HUDEP-2 (cell line): ENCODE results near the gene FKTN.

Experiments used
- DNase-seq, 76 experiments: peaks; one replicate each; lab custom pipeline; 2025; ENCODE audit not compliant: unreplicated experiment in 76 of 76; lab: John Stamatoyannopoulos, UW

The FKTN gene

GRCh38 chr9:105625088-105625487 is 67.2 kb downstream of the FKTN start:
- no peak for DNase-seq

DNA sequence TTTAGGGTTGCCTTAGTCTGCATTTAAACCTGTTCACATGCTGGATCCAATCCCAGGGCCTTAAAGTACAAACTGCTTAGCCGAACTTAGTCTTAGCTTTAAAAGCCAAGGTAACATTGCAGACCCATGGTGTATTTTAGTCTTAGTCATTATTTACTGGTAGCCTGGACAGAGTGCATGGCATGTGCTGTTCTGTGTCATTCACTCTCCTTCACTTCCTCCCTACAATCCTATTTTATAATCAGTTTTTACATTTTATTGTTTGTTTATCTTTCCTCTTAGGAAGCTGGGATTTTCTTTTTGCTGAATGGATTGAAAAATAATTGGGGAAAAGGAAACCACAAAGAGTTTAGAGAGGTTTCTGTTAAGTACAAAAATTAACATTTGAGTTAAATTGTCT is 74.9 kb downstream of the FKTN start:
- no peak for DNase-seq

DNA sequence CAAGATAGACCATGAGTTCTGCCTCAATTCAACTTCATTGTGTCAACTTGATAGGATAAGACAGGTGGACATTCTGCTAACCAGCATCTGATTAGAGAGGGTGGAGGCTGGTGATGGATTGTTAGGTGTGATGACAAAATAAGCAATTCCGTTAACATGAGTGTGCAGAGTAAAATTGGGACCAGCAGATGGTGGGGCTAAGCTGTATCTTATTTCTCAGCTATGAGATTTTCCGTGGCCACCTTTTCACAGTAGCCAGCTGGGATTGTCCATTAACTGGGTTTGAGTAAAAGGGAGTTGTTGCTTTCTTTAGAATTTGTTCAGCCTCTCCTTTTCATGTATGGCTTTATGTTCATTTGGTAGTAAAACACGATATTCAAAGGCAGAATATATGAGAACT is 75.5 kb downstream of the FKTN start:
- DNase-seq, result no peak

DNA sequence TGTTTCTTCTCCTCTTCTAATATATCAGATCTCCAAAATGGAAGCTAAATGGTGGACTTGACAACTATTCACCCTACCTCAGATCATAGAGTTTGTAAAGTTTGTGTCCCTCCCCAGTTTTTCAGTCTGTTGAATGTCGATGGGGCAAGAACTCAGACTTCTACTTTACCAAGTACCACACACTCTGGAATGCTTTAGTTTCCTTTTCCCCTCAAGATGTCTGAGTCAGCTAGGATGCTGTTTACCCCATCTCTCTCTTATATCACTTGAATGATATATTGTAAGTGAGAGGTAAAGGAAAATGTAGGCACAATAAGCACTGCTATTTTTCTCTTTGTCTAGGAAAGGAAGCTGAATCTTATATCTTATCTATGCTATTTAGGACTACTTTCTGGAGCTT is 78.4 kb downstream of the FKTN start:
- no peak for DNase-seq

- no peak for DNase-seq
Measured at GRCh38 chr9:105637787-105638395, 80.0 kb downstream of the FKTN start.

DNA sequence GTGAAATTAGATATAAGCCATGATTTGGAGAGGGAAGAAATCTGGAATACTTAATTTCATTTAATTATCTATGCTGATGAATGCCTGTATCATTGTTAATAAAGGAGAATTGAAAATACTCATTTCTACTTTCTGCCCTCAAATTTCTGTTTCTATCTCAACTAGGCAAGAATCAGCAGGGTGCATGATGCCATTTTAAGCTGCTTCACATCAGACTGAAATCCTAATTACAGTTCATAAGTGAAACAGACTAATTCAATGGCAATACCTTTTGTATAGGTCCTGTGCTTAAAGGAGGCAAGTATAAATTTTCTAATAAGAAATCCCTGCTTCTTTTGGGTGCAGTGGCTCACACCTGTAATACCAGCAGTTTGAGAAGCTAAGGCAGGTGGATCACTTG is 82.0 kb downstream of the FKTN start:
- no peak for DNase-seq

DNA sequence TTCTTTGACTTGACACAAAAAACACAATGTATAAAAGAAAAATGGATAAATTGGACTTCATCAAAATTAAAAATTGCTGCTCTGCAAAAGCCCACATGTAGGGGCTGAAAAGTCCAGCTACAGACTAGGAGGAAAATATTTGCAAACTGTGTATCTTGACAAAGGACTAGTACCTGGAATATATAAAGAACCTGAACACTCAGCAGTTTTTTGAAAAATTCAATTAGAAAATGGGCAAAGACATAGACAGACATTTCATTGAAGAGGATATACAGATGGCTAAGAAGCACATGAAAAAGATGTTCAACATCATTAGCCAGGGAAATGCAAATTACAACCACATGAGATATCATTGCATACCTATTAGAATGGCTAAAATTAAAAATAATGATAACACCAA is 85.9 kb downstream of the FKTN start:
- no peak for DNase-seq

DNA sequence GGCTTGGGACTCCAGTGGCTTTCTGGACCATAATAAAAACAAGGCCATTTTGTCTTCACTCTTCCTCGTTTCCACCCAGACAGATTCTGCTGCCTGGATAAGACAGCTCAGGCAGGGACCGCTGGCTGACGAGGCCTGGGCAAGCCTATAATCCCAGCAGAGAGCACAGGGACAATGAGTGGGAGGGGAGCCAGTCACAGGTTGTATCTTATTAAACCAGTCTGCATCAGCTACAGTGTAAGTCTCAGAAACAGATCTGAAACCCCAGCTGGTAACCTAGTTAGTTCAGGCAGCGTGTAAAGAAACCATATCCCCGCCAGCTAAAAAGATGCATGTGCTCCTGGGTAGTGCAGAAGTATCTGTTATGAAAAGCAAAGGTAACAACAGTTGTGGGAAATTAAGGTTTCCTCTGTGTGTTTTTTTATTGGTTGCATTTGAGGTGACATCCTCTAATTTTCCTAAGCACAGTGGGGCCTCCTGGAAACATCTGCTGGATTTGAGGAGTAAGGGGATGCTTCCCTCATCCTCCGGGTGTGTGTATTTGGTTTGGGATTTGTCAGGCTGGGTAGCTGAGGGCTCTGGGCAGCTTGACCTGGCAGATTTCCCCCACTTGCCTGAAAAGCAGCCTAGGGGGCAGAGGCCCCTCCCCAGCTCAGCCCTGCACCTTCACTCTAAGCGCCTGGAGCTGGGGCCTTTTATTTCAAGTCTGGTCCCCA is 89.1 kb downstream of the FKTN start:
- DNase-seq, result no peak

GRCh38 chr9:105647595-105648349 is 89.8 kb downstream of the FKTN start:
- peak in 12 of 76 experiments; percentile 3 to 34 (median 16) for DNase-seq

DNA sequence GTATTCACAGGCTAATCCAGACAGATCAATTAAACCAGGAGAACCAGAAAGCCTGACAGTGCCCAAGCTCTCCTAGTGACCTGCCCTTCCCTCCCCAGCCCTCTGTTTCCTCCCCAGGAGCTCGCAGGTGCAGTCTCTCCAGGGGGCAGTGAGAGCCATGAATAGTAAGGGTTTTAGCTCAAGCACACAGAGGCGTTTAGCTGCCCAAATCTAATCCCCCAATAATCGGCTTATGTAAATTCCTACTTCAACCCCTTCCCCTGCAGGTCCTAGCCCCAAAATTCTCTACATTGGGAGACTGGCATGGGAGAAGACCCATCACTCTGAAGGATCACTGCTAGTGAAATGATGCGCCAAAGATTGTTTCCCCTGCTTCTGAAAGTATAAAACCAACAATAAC is 93.9 kb downstream of the FKTN start:
- no peak for DNase-seq

- DNase-seq, result peak in 1 of 76 experiments; percentile 8
Measured at GRCh38 chr9:105656131-105656921, 98.4 kb downstream of the FKTN start.

GRCh38 chr9:105658351-105658750 is 100.4 kb downstream of the FKTN start:
- no peak for DNase-seq

GRCh38 chr9:105661011-105661410 is 103.1 kb downstream of the FKTN start:
- no peak for DNase-seq

GRCh38 chr9:105662184-105663104 is 104.5 kb downstream of the FKTN start, which contains the start of gene TAL2:
Gene TAL2 (plus strand): TSS chr9:105662457. CDS start chr9:105662497, 40 bp downstream.
- DNase-seq, result no peak

DNA sequence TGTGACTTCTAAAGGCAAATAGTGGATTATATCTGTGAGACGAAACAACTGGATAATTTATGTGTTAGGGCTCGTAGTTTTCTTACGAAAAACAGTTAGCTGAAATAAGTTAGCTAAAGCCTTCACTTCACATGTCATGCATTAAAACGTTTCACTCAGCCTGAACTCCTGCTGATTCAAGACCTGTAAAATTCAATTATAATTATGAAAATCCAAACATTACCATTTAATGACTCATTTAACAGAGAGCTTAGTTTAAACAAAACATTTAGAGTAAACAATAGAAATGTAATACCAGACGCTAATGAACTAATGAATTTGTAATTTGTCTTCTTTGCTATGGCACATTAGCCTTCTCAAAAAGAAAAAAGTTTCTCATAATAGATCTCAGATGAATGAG is 106.0 kb downstream of the FKTN start:
- no peak for DNase-seq

- no peak for DNase-seq
Measured at GRCh38 chr9:105667867-105668266, 109.9 kb downstream of the FKTN start.

GRCh38 chr9:105670315-105670714 is 112.4 kb downstream of the FKTN start:
- no peak for DNase-seq

GRCh38 chr9:105670775-105671174 is 112.8 kb downstream of the FKTN start:
- DNase-seq, result no peak

GRCh38 chr9:105672711-105673234 is 114.8 kb downstream of the FKTN start:
- no peak for DNase-seq
